GM18951 (cell line): ENCODE measurements around the gene HMGXB3.

Experiments
- POLR2A ChIP-seq: IDR thresholded peaks from 4 replicates; pipeline ENCODE4 v1.6.1; 2011; ENCODE audit warnings: mild to moderate bottlenecking; ENCODE audit not compliant: insufficient read length, insufficient read depth; ENCODE audit errors: extremely low read depth
- in situ Hi-C: fragments of 300-500 bp; cut with MboI; formaldehyde crosslinking; loops from one replicate; pipeline ENCODE4 v1.12.0; 2022; ENCODE audit warnings: low sequenced_read_pairs, mixed read lengths, inconsistent platforms; ENCODE audit not compliant: unreplicated experiment

HMGXB3 gene

GRCh38 chr5:150000256-150000989, at the start of gene HMGXB3, which contains the start of gene TIGD6:
TSS of gene HMGXB3 (plus strand) at chr5:150000739. CDS start at chr5:150004853, 4,114 bp downstream.
TSS of gene TIGD6 (minus strand) at chr5:150000654. CDS start at chr5:149996348, 4,306 bp downstream.
- TF ChIP-seq POLR2A: peak; percentile 97
- in situ Hi-C loops: no loop called here

- in situ Hi-C loops: no loop called here
- no peak for TF ChIP-seq POLR2A
Measured at GRCh38 chr5:149951138-149951749, 49.3 kb upstream of the HMGXB3 start.

GRCh38 chr5:149953436-149954121, 47.0 kb upstream of the HMGXB3 start:
- no peak for TF ChIP-seq POLR2A
- in situ Hi-C loops: no loop called here

GRCh38 chr5:149954798-149955197, 45.7 kb upstream of the HMGXB3 start:
- TF ChIP-seq POLR2A: no peak
- in situ Hi-C loops: no loop called here

- in situ Hi-C loops: no loop called here
- no peak for TF ChIP-seq POLR2A
Measured at GRCh38 chr5:149956685-149957084, 43.9 kb upstream of the HMGXB3 start.

GRCh38 chr5:149957855-149958254, 42.7 kb upstream of the HMGXB3 start:
- in situ Hi-C loops: no loop called here
- no peak for TF ChIP-seq POLR2A

GRCh38 chr5:149959406-149960236, 40.9 kb upstream of the HMGXB3 start:
- no peak for TF ChIP-seq POLR2A
- in situ Hi-C loops: no loop called here

GRCh38 chr5:149960272-149961185, 40.0 kb upstream of the HMGXB3 start, which contains the start of gene SLC26A2:
TSS of gene SLC26A2 (plus strand) at chr5:149960758. CDS start at chr5:149977653, 16,895 bp downstream.
- in situ Hi-C loops: no loop called here
- TF ChIP-seq POLR2A: peak; percentile 97

GRCh38 chr5:149961186-149961685, 39.3 kb upstream of the HMGXB3 start:
- in situ Hi-C loops: no loop called here

GRCh38 chr5:149961957-149962409, 38.6 kb upstream of the HMGXB3 start:
- no peak for TF ChIP-seq POLR2A
- in situ Hi-C loops: no loop called here

More at GRCh38 chr5:149961186-149961685, 39.3 kb upstream of the HMGXB3 start:
- TF ChIP-seq POLR2A: no peak

- in situ Hi-C loops: no loop called here
- TF ChIP-seq POLR2A: no peak
Measured at GRCh38 chr5:149962601-149963300, 37.8 kb upstream of the HMGXB3 start.
